ENCODE results near the gene PDIA3.

DNA sequence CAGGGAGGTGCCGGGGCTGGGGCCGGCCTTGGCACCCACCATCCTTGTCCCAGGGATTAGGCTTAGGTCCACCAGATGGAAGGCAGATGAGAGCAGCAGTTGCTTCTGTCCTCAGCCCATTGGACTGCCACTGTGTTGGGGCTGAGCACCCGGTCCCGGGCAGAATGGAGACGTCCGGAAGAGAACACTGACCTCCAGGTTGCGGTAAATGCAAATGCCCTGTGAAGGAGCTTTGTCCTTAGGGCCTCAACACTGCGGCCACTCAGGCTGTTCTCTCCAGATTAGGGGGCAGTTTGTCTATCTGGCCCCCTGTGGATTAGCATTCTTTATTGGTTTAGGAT, 53.7 kb downstream of the PDIA3 start, which contains the start of gene SERINC4:
- TF ChIP-seq, protein P1, sequence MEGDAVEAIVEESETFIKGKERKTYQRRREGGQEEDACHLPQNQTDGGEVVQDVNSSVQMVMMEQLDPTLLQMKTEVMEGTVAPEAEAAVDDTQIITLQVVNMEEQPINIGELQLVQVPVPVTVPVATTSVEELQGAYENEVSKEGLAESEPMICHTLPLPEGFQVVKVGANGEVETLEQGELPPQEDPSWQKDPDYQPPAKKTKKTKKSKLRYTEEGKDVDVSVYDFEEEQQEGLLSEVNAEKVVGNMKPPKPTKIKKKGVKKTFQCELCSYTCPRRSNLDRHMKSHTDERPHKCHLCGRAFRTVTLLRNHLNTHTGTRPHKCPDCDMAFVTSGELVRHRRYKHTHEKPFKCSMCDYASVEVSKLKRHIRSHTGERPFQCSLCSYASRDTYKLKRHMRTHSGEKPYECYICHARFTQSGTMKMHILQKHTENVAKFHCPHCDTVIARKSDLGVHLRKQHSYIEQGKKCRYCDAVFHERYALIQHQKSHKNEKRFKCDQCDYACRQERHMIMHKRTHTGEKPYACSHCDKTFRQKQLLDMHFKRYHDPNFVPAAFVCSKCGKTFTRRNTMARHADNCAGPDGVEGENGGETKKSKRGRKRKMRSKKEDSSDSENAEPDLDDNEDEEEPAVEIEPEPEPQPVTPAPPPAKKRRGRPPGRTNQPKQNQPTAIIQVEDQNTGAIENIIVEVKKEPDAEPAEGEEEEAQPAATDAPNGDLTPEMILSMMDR (IDR thresholded peaks at IDR 0.05; ENCODE audit: low read depth, low read length): no peak
- TF ChIP-seq EZH2phosphoT487 (IDR thresholded peaks at IDR 0.05; ENCODE audit: low read depth): no peak

Measured in OCI-LY3 (cell line).